ENCODE measurements around the gene RIMS1.

Gene RIMS1

GRCh38 chr6:72414657-72415056, 528.3 kb downstream of the RIMS1 start:
- DNase-seq (ENCODE audit: low read depth), result no peak

DNA sequence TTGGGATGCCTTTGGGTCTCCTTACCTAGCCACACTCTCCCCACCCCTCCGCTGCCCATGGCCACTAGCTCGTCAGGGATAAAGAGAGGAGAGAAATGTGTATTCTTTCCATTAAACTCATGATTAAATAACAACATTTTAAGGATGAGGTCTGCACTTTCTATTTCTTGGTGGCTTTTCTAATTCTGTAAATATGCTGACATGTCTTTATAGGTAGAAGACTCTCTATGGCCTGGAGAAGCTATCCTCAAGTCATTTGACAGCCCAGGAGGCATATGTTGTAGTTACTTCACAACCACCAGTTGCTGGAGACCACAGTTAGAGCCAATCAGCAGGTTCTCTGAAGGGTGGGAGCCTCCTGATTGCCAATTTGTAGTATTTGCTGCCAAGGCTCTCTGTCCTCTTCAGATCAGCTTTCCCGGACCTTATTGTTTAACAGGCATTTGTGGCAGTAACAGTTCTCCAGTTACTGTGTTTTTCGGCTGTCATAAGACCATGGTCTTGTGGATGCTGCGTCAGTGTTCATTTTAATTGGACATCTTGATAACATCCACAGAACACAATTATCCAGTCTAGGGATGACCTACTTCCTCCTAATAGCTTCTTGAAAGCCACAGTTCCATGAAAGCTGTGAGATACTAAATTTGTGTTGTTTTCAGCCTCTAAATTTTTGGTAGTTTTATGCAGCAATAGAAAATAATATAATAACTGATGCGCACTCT, 530.6 kb downstream of the RIMS1 start:
- DNase-seq (ENCODE audit: low read depth), result no peak

GRCh38 chr6:72417759-72418158, 531.4 kb downstream of the RIMS1 start:
- no peak for DNase-seq (ENCODE audit: low read depth)

- DNase-seq (ENCODE audit: low read depth), result peak; percentile 90
Observed at GRCh38 chr6:72418495-72418894, 532.1 kb downstream of the RIMS1 start.

DNA sequence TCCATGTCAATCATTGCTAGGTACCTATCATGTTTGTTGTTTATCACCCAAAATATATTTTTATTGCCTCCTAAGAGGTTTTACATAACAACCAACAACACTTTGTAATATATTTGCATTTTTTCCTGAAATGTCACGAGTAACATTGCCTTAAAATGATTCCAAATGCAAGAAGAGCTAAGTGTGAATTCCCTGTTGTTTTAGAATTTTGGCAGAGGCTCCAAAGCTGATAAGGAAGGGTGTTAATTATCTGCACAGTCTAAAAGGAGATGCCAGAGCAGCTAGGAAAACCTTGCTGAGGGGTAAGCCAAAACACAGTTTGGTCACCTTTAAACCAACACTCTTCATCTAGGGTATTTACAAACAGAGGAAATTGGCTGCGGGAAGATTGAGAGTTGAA, 533.6 kb downstream of the RIMS1 start:
- DNase-seq (ENCODE audit: low read depth), result no peak

DNA sequence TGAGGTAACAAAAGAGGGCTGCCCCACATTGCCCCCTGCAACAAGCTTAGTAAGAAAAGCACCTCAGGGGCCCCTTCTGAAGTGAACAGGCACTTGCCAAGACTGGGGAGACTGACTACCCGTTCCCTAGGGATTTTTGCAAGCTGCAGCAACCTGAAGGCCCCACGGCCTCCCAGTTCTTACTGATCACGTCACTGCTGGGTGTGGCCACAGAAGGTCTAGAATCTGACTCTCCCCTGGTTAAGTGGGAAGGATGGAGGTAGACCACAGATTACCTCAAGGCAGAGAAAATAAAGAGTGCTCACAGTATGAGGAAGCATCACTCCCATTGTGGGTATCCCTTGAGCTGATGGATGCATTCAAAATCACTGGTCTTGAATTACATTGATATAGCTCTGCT, 534.1 kb downstream of the RIMS1 start:
- no peak for DNase-seq (ENCODE audit: low read depth)

GRCh38 chr6:72421387-72421786, 535.0 kb downstream of the RIMS1 start:
- DNase-seq (ENCODE audit: low read depth), result no peak

GRCh38 chr6:72422171-72422570, 535.8 kb downstream of the RIMS1 start:
- peak; percentile 14 for DNase-seq (ENCODE audit: low read depth)

DNA sequence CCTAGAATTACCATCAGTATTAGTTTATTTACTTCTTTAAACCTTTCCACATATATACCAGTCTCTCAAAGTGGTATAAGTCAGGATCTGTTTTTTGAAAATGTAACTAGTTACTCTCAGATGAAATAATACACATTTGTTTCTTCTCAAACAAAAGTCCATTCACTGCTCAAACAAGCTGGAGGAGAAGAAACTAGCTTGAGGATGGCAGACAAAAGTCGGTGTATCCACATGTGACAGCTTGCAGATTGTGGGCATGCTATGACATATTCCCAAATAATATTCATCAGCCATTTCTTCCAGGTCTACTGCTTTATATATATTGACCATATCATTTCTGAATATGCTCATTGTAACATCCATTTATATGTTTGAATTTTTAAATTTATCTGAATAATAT, 538.1 kb downstream of the RIMS1 start:
- no peak for DNase-seq (ENCODE audit: low read depth)

- peak; percentile 92 for DNase-seq (ENCODE audit: low read depth)
Observed at GRCh38 chr6:72425003-72425681, 538.8 kb downstream of the RIMS1 start.

DNA sequence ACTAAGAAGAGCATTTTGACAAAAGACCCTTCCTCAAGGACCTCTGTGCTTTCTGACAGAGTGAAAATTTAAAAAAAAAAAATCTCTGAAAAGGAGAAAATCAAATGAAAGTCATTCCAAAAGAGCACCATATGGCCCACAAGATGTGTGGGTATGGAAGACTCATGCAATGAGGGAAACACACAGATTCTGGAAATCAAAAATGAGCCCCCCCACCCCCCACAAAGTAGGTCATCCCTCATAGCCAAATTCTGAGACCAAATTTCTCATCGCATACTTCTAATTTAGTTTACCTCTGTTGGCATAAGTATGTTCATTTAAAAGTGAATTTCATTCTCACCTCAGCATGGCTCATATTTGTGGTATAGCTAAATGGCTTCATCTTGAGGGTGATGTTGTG, 554.3 kb downstream of the RIMS1 start:
- no peak for DNase-seq (ENCODE audit: low read depth)

- DNase-seq (ENCODE audit: low read depth), result peak; percentile 27
Observed at GRCh38 chr6:72446430-72446829, 560.1 kb downstream of the RIMS1 start.
